Lung (tissue), 12 donors: ENCODE measurements around the gene CHRNE. TPM values are rescaled to one million over a fixed set of nuclear protein-coding genes. Genes with fewer than 3 reads are reported as not detected.

Experiments used
- ATAC-seq: fragments of 200-7000 bp; cut with Tn5 transposase; one replicate; pipeline ENCODE4 v1.9.1; 2020; ENCODE audit warnings: moderate number of reproducible peaks; ENCODE audit not compliant: insufficient read depth, low FRiP score
- DNase-seq, 3 donors: peaks; one replicate each; pipeline ENCODE4 v3.0.0-alpha.2; 2013 to 2017
- H3K27ac ChIP-seq, 2 donors: one replicate each; pipeline ENCODE4 v1.5.1; 2013; ENCODE audit warnings: mild to moderate bottlenecking in 2 of 2, moderate library complexity in 2 of 2, control low read depth in 1 of 2, inconsistent platforms in 1 of 2, low read depth in 1 of 2, low read length in 1 of 2
- H3K27me3 ChIP-seq, 3 donors: one replicate each; pipeline ENCODE4 v1.5.1; 2013; ENCODE audit warnings: low read length in 2 of 3; ENCODE audit not compliant: control insufficient read depth in 3 of 3, insufficient read depth in 3 of 3
- H3K36me3 ChIP-seq, 4 donors: one replicate each; pipeline ENCODE4 v1.5.1; 2013; ENCODE audit warnings: low read length in 4 of 4, mild to moderate bottlenecking in 1 of 4, moderate library complexity in 1 of 4; ENCODE audit not compliant: control insufficient read depth in 4 of 4, insufficient read depth in 4 of 4
- H3K4me1 ChIP-seq, 5 donors: one replicate each; pipeline ENCODE4 v1.5.1; 2013; ENCODE audit warnings: low read length in 5 of 5, mild to moderate bottlenecking in 2 of 5, moderate library complexity in 1 of 5; ENCODE audit not compliant: control insufficient read depth in 5 of 5, insufficient read depth in 5 of 5
- H3K4me3 ChIP-seq: one replicate; pipeline ENCODE4 v1.5.1; 2013; ENCODE audit warnings: mild to moderate bottlenecking, control low read depth, moderate library complexity
- H3K9ac ChIP-seq, 2 donors: one replicate each; pipeline ENCODE4 v1.5.1; 2013; ENCODE audit warnings: low read length in 2 of 2, control low read depth in 1 of 2; ENCODE audit not compliant: insufficient read depth in 1 of 2
- H3K9me3 ChIP-seq, 4 donors: one replicate each; pipeline ENCODE4 v1.5.1; 2013; ENCODE audit warnings: low read length in 3 of 4, mild to moderate bottlenecking in 1 of 4, moderate library complexity in 1 of 4; ENCODE audit not compliant: control insufficient read depth in 4 of 4, insufficient read depth in 3 of 4
- whole genome bisulfite sequencing, 2 donors: extraction: QIAGEN DNeasy Blood & Tissue Kit; methylation state at CpG; one replicate each; pipeline ENCODE4 v1.1.7; 2013; 5-methylcytosine and 5-hydroxymethylcytosine counted together
- polyA plus RNA-seq, 2 donors: library from polyadenylated mRNA; stranded (reverse); fragments of 200-250 nt; gene quantifications; one replicate each; pipeline ENCODE4 v1.2.1, GENCODE V29; 2013
- total RNA-seq, 2 donors: library from RNA; depleted of rRNA in 1 of 2; stranded (reverse); fragments of >200 nt in 1 of 2; gene quantifications; one replicate each; pipeline ENCODE4 v1.2.1, GENCODE V29; 2014 to 2021
- TF ChIP-seq, protein P1 (sequence below): IDR thresholded peaks from 2 replicates; pipeline ENCODE4 v1.5.1; 2012; ENCODE audit warnings: mild to moderate bottlenecking; ENCODE audit errors: control extremely low read depth, extremely low read depth
- donor health status: control.
- donor health status: control.
- donor health status: Bipolar disorder and iron deficiency.
- donor health status: healthy.
- donor health status: DM: yes; HTN: yes; CAD: no.

CHRNE gene
- total and polyA plus RNA-seq, 4 donors: 0.61 to 2.3 (median 1.00) TPM

DNA sequence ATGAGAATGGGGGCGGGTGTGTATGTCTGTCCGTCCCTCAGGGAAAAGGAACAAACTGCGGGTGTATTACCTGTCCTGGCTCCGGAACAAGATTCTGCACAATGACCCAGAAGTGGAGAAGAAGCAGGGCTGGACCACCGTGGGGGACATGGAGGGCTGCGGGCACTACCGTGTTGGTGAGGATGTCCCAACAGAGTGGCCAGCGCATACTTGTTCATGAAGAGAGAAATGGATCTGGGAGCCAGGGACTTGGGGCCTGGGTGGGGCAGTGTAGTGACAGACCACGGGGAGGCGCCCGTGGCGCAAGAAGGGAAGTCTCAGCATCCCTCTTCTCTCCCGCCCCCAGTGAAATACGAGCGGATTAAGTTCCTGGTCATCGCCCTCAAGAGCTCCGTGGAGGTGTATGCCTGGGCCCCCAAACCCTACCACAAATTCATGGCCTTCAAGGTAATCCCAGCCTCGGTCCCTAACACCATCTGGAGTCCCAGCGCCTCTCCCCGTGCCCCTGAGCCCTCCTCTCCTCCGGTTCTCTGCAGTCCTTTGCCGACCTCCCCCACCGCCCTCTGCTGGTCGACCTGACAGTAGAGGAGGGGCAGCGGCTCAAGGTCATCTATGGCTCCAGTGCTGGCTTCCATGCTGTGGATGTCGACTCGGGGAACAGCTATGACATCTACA is 7.1 kb downstream of the CHRNE start:
- Histone ChIP-seq H3K36me3 (peaks cover 0 to 66% (median 32%) of the 10 kb centered on the region in 4 donors), H3K9me3 (no peaks in the 10 kb centered on the region), H3K27me3 (peaks cover 0 to 25% (median 10%) of the 10 kb centered on the region in 3 donors), H3K4me1 (peaks cover 0 to 9% (median 5%) of the 10 kb centered on the region in 5 donors), H3K9ac (no peak overlapping the region), H3K27ac (no peak overlapping the region), H3K4me3 (no peak overlapping the region)
- ATAC-seq (no peak), DNase-seq (no peak)
- TF ChIP-seq, protein P1, sequence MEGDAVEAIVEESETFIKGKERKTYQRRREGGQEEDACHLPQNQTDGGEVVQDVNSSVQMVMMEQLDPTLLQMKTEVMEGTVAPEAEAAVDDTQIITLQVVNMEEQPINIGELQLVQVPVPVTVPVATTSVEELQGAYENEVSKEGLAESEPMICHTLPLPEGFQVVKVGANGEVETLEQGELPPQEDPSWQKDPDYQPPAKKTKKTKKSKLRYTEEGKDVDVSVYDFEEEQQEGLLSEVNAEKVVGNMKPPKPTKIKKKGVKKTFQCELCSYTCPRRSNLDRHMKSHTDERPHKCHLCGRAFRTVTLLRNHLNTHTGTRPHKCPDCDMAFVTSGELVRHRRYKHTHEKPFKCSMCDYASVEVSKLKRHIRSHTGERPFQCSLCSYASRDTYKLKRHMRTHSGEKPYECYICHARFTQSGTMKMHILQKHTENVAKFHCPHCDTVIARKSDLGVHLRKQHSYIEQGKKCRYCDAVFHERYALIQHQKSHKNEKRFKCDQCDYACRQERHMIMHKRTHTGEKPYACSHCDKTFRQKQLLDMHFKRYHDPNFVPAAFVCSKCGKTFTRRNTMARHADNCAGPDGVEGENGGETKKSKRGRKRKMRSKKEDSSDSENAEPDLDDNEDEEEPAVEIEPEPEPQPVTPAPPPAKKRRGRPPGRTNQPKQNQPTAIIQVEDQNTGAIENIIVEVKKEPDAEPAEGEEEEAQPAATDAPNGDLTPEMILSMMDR: no peak
- 79 to 80% methylated on average over 27 of the region's 27 CpGs for WGBS, 2 donors

DNA sequence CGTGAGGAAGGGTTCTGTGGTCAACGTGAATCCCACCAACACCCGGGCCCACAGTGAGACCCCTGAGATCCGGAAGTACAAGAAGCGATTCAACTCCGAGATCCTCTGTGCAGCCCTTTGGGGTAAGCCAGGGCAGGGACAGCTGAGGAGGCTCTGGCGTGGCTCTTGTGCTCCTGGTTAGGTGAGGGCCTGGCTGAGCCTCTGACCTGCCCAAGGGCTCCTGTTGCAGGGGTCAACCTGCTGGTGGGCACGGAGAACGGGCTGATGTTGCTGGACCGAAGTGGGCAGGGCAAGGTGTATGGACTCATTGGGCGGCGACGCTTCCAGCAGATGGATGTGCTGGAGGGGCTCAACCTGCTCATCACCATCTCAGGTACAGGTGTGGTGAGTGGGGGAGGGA is 7.8 kb downstream of the CHRNE start:
- Histone ChIP-seq H3K9ac (no peak overlapping the region), H3K27me3 (peaks cover 0 to 20% (median 10%) of the 10 kb centered on the region in 3 donors), H3K36me3 (peaks cover 5 to 72% (median 37%) of the 10 kb centered on the region in 4 donors), H3K4me3 (no peak overlapping the region), H3K9me3 (no peaks in the 10 kb centered on the region), H3K4me1 (peaks cover 0 to 9% (median 0%) of the 10 kb centered on the region in 5 donors), H3K27ac (no peak overlapping the region)
- WGBS, 2 donors: 93 to 95% methylated on average over 13 of the region's 13 CpGs
- TF ChIP-seq, protein P1: no peak
- DNase-seq (no peak), ATAC-seq (no peak)

- TF ChIP-seq, protein P1: no peak
- peaks cover 7 to 80% (median 39%) of the 10 kb centered on the region in 4 donors for H3K36me3 ChIP-seq
- no peak overlapping the region for H3K9ac ChIP-seq
- no peak overlapping the region for H3K27ac ChIP-seq
- ATAC-seq (no peak), DNase-seq (no peak)
- H3K4me3 ChIP-seq: no peak overlapping the region
- H3K27me3 ChIP-seq: peaks cover 0 to 10% (median 3%) of the 10 kb centered on the region in 3 donors
- no peaks in the 10 kb centered on the region for H3K9me3 ChIP-seq
- 92% methylated on average over 31 of the region's 31 CpGs for WGBS, 2 donors
- H3K4me1 ChIP-seq: peaks cover 0 to 5% (median 0%) of the 10 kb centered on the region in 5 donors
These were observed 9.0 kb downstream of the CHRNE start for GRCh38 chr17:4893721-4894560.
